KOPT-K1 (cell line): ENCODE measurements around the gene ITGB2.

Source experiments
- H3K27ac ChIP-seq: fragments of 200-600 bp; sonication (generic); 2 replicates; pipeline ENCODE4 v1.5.1; 2016; ENCODE audit warnings: antibody characterized with exemption, mild to moderate bottlenecking, low read depth, low read length; ENCODE audit not compliant: poor library complexity, severe bottlenecking
- H3K36me3 ChIP-seq: fragments of 200-600 bp; sonication (generic); 2 replicates; pipeline ENCODE4 v1.5.1; 2017; ENCODE audit warnings: antibody characterized with exemption, mild to moderate bottlenecking, low read length, moderate library complexity; ENCODE audit not compliant: insufficient read depth
- H3K9me3 ChIP-seq: fragments of 200-600 bp; sonication (generic); 2 replicates; pipeline ENCODE4 v1.5.1; 2017; ENCODE audit warnings: antibody characterized with exemption, low read length, mild to moderate bottlenecking; ENCODE audit not compliant: insufficient read depth, poor library complexity, severe bottlenecking

ITGB2 gene

GRCh38 chr21:44958471-44959191 is 37.9 kb upstream of the ITGB2 start:
- H3K36me3 ChIP-seq = peaks cover 90% of the 10 kb centered on the region
- H3K27ac ChIP-seq = no peak overlapping the region
- H3K9me3 ChIP-seq = no peaks in the 10 kb centered on the region

- no peak overlapping the region for H3K27ac ChIP-seq
- peaks cover 92% of the 10 kb centered on the region for H3K36me3 ChIP-seq
- no peaks in the 10 kb centered on the region for H3K9me3 ChIP-seq
These were observed 37.3 kb upstream of the ITGB2 start for GRCh38 chr21:44957901-44958451.

- no peaks in the 10 kb centered on the region for H3K9me3 ChIP-seq
- peaks cover 92% of the 10 kb centered on the region for H3K36me3 ChIP-seq
- peak overlapping the region; percentile 50 for H3K27ac ChIP-seq
These were observed 36.5 kb upstream of the ITGB2 start for GRCh38 chr21:44957047-44957831.

- no peaks in the 10 kb centered on the region for H3K9me3 ChIP-seq
- H3K36me3 ChIP-seq = peaks cover 93% of the 10 kb centered on the region
- H3K27ac ChIP-seq = peak overlapping the region; percentile 50
These were observed 35.8 kb upstream of the ITGB2 start for GRCh38 chr21:44956356-44957046.

GRCh38 chr21:44955798-44956175 is 35.1 kb upstream of the ITGB2 start:
- H3K9me3 ChIP-seq = no peaks in the 10 kb centered on the region
- H3K36me3 ChIP-seq = peaks cover 92% of the 10 kb centered on the region
- peak overlapping the region; percentile 50 for H3K27ac ChIP-seq

- peaks cover 91% of the 10 kb centered on the region for H3K36me3 ChIP-seq
These were observed 34.6 kb upstream of the ITGB2 start for GRCh38 chr21:44955141-44955797.

GRCh38 chr21:44954281-44954771 is 33.6 kb upstream of the ITGB2 start:
- no peaks in the 10 kb centered on the region for H3K9me3 ChIP-seq
- peaks cover 85% of the 10 kb centered on the region for H3K36me3 ChIP-seq
- no peak overlapping the region for H3K27ac ChIP-seq

More at GRCh38 chr21:44955141-44955797, 34.6 kb upstream of the ITGB2 start:
- Histone ChIP-seq H3K27ac (peak overlapping the region; percentile 50), H3K9me3 (no peaks in the 10 kb centered on the region)

- no peak overlapping the region for H3K27ac ChIP-seq
- no peaks in the 10 kb centered on the region for H3K9me3 ChIP-seq
- peaks cover 85% of the 10 kb centered on the region for H3K36me3 ChIP-seq
These were observed 32.9 kb upstream of the ITGB2 start for GRCh38 chr21:44953628-44954021.

- H3K27ac ChIP-seq = no peak overlapping the region
- H3K9me3 ChIP-seq = no peaks in the 10 kb centered on the region
- peaks cover 85% of the 10 kb centered on the region for H3K36me3 ChIP-seq
These were observed 32.4 kb upstream of the ITGB2 start for GRCh38 chr21:44952929-44953627.

GRCh38 chr21:44952116-44952928 is 31.6 kb upstream of the ITGB2 start:
- Histone ChIP-seq H3K27ac (no peak overlapping the region), H3K36me3 (peaks cover 86% of the 10 kb centered on the region), H3K9me3 (no peaks in the 10 kb centered on the region)

GRCh38 chr21:44951186-44951915 is 30.7 kb upstream of the ITGB2 start:
- peaks cover 86% of the 10 kb centered on the region for H3K36me3 ChIP-seq
- H3K9me3 ChIP-seq = no peaks in the 10 kb centered on the region
- H3K27ac ChIP-seq = no peak overlapping the region

GRCh38 chr21:44950351-44950750 is 29.7 kb upstream of the ITGB2 start:
- H3K9me3 ChIP-seq = no peaks in the 10 kb centered on the region
- peaks cover 88% of the 10 kb centered on the region; the same call in 1 of the 2 replicates for H3K36me3 ChIP-seq
- no peak overlapping the region for H3K27ac ChIP-seq

- peaks cover 88% of the 10 kb centered on the region; the same call in 1 of the 2 replicates for H3K36me3 ChIP-seq
- no peak overlapping the region for H3K27ac ChIP-seq
- no peaks in the 10 kb centered on the region for H3K9me3 ChIP-seq
These were observed 29.1 kb upstream of the ITGB2 start for GRCh38 chr21:44949779-44950198.
